T-helper 1 cell treated with Interleukin-12 subunit alpha and Interleukin-12 subunit beta and Interleukin-4 antibody, amounts not matched to agents 30 ng/mL and 1 ng/mL, for 36 hours (primary cell): Measurements from ENCODE around the gene ST6GALNAC4. TPM values are rescaled to one million over a fixed set of nuclear protein-coding genes. Genes with fewer than 3 reads are reported as not detected.

ENCODE experiments used
- intact Hi-C: fragments of 100-400 bp; cut with micrococcal nuclease; formaldehyde crosslinking; loops from one replicate; pipeline ENCODE4 v1.15.1; 2024
- total RNA-seq: library from RNA; stranded (reverse); gene quantifications from 2 replicates; pipeline ENCODE4 v1.2.3, GENCODE V29; 2022

The ST6GALNAC4 gene
- total RNA-seq, 1 donor from 2014 or later: 28.4 TPM

DNA sequence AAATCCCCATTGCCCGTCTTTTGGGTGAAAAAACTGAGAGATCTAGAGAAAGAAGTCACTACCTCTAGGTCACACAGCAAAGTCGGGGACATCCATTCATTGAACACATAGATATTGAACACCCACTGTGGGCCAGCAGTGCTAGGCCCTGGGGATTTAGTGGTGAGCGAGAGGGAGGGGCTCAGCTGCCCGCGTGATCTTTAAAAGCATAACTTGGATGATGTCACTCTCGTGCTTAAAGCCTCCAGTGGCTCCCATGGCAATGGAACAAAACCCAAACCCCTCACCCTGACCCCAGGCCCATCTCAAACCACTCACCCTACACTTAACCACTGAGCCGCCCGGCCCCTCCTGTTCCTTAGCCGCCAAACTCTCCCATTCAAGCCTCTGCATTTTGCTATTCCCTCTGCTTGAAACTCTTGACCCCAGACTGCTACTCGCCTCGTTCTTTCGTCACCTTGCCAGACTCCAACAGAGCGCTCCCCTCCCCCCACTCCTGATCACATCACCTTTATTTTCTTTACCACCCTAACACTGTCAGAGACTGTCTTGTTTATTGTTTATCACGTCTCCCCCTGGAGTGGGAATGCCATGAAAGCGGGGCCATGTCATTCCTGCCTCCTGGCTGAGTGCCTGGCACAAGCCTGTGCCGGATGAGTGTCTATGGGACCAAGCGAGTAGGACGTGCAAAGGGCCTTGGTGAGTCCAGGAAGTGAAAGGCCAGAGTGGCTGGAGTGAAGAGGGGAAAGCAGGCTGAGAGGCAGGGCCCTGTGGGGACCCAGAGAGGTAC lies 14.4 kb upstream of the ST6GALNAC4 start:
- intact Hi-C loops: loop anchor here (2.0 to 5.0 kb wide), 2 partner anchors 26 to 319 kb away; partner anchors contain the start of gene STXBP1

- intact Hi-C loops: loop anchor here (2.0 to 5.0 kb wide), 2 partner anchors 26 to 318 kb away; partner anchors contain the start of gene STXBP1
Observed at GRCh38 chr9:127930231-127931091, 13.6 kb upstream of the ST6GALNAC4 start, which contains the start of gene PIP5KL1. PIP5KL1 (minus strand) TSS chr9:127930777; CDS start chr9:127930752, 25 bp downstream.

DNA sequence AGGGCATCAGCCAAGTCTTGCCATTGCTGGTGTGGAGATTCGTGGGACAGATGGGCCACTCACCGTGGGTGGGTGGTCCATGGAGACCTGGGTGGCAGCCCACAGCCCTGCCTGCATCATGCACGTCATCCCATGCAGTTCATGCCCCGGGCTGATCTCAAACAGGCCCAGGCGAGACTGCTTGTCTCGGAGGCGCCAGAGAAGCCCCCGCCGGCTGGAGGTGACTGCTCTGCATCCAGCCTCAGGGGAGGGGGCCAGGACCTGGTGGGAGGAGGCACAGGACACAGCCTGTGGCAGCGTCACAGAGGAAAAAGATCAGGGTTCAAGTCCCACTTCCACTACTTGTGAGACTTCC lies 12.8 kb upstream of the ST6GALNAC4 start:
- intact Hi-C loops: no loop called here

DNA sequence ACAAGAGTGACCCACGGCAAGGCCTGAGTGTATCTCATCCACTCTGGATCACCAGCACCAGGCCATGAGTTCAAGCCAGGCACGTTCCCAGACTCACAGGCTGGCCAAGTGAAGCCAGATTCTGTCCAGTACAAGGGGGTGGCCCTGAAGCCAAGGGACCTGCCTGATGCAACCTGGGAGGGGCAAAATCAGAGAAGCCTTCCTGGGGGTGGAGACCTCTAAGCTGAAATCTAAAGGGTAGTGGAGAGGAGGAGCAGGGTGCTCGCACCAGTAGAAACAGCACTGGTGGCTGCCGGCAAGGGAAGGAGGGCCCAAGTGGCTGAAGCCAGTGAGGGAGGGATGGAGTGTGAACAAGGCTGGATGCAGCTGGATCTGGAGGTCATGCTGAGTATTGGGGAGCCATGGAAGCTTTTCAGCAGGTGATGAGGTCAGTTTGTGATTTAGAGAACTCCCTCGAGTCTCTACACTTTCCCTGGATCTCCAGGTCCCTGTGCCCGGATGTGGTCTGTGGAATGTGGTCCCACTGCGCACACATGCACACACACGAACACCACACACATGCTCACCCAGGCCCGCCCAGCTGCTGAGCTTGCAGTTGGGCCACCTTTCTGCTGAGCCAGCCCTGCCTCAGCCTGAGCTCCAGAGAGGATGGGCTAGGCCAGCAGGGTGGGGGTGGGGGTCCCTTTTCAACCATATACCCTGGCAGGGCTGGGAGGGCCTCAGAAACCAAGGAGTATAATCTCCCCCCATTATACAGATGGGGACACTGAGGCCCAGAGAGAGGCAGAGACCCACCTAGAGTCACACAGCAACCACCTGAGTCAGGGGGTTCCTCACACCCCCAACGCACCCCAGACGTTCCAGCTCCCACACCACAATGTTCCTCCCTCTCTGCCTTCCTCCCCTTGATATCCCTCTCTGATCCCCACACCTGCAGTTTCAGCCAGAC lies 12.1 kb upstream of the ST6GALNAC4 start:
- intact Hi-C loops: no loop called here

DNA sequence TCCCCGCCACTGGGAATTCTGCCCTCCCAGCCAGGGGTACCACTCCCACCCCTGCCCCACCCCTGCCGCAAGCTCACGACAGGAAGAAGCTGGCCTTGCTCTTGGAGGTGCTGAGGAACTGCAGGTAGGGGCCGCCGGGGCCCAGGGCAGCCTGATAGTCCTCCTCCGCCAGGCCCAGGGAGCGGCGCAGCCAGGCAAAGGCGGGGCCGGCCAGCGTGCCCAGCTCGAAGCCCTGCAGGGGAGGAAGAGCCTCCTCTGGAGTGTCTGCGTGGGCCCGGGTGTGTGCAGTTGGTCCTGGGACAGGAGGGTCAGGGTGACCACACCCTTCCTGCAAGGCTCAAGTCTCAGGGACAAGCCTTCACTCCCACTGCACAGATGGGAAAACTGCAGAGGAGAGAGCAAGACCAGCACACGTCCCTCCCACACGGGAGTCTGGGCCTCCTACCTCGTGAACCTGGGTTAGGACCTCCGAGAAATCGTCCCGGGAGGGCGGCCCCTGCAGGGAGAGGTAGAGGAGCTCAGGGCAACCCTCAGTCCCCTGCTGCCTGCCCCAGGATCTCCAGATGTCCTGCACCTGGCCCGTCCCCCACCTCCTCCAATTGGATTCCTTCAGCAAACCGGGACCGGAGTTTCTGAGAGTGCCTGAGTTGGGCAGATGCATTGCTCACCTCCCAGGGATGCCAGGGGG lies 11.3 kb upstream of the ST6GALNAC4 start:
- intact Hi-C loops: loop anchor here (1.0 kb wide), 2 partner anchors 9 to 11 kb away; partner anchors contain the start of genes DPM2 and ST6GALNAC4

DNA sequence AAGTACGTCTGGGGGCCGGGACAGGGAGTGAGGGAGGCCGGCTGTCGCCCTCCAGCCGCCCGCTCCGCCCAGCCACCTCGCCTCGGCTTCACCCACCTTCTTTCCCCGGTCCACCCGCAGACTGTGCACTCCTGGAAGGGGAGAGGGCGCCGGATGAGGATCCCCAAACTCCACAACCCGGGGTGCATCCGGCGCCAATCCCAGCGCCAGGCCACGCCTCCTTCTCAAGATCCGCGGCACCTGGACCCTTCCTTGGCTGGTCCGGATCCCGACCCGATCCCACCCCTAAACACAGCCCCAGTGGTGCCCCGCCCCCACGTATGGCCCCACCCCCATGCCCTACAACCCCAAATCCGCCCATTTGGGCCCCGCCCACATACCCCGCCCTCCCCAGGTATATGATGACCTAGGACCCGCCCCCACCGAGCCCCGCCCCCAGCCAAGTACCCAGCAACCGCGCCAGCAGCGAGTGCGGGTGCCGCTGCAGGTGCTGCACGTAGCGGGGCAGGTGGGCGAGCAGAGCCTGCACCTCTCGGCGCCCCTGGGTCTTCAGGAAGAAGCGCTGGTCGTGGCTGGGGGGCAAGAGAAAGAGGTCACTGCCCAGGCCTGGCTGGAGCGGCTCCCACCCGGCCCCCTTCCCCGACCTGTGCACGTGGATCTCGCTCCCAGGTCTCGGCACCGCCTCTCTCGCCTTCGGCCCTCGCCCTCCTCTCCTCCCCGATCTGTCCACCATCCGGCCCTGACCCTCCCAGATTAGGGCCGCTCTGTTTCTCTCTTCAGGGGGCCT lies 10.6 kb upstream of the ST6GALNAC4 start:
- intact Hi-C loops: loop anchor here (1.0 kb wide), 2 partner anchors 10 kb away; partner anchors contain the start of genes DPM2 and ST6GALNAC4

DNA sequence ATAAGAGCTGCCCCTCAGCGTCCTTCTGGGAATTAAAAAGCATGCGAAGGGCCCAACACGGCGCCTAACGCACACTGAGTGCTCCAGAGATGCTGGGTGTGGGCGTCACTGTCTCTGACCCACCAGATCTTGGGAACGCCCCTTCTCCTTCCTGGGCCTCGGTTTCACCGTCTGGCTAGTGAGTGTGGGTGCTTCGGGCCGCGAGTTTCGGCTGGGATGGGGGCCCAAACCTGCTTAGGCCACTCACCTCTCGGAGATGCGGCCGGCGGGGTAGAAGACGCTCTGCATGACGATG lies 10.0 kb upstream of the ST6GALNAC4 start:
- intact Hi-C loops: loop anchor here (1.0 kb wide), 2 partner anchors 10 kb away; partner anchors contain the start of genes DPM2 and ST6GALNAC4

- intact Hi-C loops: no loop called here
Observed at GRCh38 chr9:127925959-127926905, 9.4 kb upstream of the ST6GALNAC4 start.

DNA sequence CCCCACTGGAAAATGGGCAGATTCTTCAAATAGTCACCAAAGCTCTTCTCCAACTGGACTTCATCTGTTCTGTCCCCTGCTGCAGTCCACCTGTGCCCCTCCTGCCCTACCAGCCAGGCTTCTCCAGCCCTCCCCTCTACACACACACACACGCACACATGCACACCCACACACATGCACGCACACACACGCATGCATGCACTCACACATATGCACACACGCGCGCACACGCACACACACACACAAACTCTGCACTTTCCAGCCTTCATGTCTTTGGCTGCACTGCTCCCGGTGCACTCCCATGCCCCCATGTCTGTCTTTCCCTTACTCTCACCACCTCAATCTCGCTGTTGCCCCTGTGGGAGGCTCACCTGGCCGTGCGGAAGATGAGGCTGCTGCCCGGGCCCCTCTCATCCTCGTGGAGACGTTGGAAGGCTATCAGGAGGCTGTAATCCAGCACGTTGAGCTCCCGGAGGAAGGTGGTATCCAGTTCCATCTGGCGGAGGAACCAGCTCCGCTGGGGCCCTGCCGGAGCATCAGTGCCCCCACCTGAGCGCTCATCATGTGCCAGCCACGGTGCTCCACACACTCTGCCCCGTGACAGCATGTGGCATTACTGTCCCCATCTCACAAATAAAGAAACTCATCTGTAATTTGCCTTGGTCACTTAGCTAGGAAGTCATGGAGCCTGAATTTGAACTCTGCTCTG lies 8.0 kb upstream of the ST6GALNAC4 start:
- intact Hi-C loops: no loop called here

GRCh38 chr9:127923771-127924170 lies 6.9 kb upstream of the ST6GALNAC4 start:
- intact Hi-C loops: no loop called here

DNA sequence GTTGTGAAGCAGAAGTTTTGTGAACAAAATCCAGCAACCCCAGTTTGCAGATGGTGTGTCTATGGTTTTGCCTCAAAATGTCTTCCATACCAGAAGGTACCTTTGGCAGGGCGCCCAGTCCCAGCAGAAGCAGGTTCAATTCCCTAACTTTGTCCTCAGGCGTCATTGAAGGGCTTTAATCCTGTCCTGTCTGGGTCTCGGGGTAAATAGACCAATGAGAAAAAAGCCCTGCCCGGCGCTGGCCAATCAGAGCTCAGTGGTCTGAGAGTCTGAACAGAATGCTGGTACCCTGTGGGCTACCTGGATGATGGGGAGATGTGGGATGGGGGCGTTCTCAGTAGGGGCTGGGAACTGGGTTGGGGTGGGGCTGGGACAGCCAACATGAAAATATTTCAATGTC lies 6.2 kb upstream of the ST6GALNAC4 start:
- intact Hi-C loops: no loop called here

DNA sequence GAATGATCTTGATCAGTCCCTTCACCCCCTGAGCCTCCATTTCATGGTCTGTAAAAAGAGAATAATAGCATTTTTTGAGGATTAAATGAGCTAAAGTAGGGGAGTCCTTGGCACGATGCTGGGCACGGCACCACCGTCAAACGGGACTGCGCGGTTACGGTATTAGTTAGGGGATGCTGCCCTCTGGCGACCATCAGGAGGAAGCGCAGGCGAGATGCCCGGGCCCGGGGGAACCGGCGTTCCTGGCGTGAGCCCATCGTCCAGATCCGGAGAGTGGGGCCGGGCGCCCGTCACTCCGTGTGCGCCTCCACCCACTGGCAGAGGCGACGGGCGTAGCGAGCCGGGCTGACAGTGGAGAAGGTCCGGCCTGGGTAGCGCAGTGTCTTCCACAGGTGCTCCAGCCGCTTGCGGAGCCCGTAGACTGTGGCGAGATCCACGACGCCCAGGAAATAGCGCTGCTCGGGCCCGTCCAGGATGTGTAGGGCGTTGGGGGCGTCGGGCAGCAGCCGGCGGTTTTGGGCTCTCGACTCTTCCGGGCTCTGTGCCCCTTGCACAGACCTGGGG lies 4.8 kb upstream of the ST6GALNAC4 start:
- intact Hi-C loops: loop anchor here (1.0 kb wide), 7 partner anchors 51 to 707 kb away; partner anchors contain the start of genes CDK9, FPGS and TOR2A

GRCh38 chr9:127920794-127921193 lies 4.0 kb upstream of the ST6GALNAC4 start:
- intact Hi-C loops: loop anchor here (1.0 kb wide), 7 partner anchors 50 to 706 kb away; partner anchors contain the start of genes CDK9, FPGS and TOR2A

- intact Hi-C loops: loop anchor here (5.0 to 10.0 kb wide), 2 partner anchors 37 to 335 kb away; no protein-coding TSS in a partner anchor
Observed at GRCh38 chr9:127919253-127919815, 2.5 kb upstream of the ST6GALNAC4 start.

DNA sequence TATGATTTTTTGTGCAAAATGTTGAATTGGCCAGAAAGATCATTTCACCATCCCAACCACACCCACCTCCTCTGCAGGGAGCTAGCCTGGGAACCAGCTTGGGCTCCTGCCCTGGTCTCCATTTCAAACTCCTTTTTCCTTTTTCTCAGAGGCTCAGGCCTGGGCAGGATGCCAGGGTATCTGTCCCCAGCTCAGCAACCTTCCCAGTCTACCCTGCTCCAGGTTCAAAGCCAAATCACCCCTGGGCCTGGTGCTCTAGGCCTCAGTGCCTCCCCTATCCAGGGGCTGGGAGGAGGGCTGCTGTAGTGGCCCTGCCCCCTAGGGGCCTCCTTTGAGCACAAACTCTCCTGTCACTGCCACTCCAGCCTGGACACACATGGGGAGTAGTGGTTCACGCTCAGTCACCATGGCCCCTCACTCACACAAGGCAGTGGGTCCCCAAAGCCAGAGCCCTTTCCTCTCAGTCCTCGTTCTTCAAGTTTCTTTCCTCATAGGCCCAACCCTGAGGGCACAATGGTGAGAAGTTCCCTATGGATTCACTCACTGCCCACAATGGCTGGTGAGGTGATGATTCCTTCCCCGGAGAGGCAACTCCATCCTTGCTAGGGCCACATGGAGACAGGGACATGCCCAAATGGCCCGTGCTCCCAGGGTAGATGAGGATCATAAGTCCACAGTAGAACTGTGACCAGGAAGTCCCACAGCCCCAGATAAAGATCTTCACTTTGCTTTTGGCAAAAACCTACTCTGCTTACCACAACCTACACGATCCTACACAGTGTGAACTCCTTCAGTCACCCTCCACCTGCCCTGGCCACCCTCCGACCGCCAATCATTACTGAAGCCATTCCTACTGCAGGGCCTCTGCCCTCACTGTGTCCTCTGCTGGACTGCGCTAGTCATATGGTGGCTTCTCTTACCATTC lies 1.6 kb upstream of the ST6GALNAC4 start:
- intact Hi-C loops: loop anchor here (5.0 to 10.0 kb wide), 2 partner anchors 36 to 336 kb away; no protein-coding TSS in a partner anchor
